Stimulated activated CD4-positive, alpha-beta T cell treated with anti-CD3 and anti-CD28 coated beads, Interleukin-1b, Interleukin-23, amount 100 ng/mL, for 24 hours (primary cell): ENCODE data around the gene MYO15B.

Source experiments
- DNase-seq, 4 experiments: peaks; one replicate each; pipeline ENCODE4 v3.0.0-alpha.2; 2020; ENCODE audit warnings: low read depth in 4 of 4, low spot score in 1 of 4

MYO15B gene

GRCh38 chr17:75662511-75662910 is 74.9 kb downstream of the MYO15B start:
- DNase-seq, result no peak

- no peak for DNase-seq
Measured at GRCh38 chr17:75664099-75664549, 76.5 kb downstream of the MYO15B start.

DNA sequence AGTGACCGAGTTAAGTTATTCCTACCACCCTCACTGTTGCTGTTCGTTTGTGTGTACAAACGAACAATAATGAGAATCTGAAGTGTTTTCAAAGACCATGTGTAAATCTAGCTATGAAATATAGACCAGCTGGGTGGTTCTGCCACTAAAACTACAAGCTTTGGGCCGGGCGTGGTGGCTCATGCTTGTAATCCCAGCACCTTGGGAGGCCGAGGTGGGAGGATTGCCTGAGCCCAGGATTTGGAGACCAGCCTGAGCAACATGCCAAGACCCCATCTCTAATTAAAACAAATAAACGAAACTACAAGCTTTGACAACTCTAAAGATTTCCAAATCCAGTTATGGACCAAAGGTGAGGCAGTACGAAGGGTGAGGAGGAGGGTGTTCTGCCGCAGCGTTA is 78.4 kb downstream of the MYO15B start:
- DNase-seq, result no peak

DNA sequence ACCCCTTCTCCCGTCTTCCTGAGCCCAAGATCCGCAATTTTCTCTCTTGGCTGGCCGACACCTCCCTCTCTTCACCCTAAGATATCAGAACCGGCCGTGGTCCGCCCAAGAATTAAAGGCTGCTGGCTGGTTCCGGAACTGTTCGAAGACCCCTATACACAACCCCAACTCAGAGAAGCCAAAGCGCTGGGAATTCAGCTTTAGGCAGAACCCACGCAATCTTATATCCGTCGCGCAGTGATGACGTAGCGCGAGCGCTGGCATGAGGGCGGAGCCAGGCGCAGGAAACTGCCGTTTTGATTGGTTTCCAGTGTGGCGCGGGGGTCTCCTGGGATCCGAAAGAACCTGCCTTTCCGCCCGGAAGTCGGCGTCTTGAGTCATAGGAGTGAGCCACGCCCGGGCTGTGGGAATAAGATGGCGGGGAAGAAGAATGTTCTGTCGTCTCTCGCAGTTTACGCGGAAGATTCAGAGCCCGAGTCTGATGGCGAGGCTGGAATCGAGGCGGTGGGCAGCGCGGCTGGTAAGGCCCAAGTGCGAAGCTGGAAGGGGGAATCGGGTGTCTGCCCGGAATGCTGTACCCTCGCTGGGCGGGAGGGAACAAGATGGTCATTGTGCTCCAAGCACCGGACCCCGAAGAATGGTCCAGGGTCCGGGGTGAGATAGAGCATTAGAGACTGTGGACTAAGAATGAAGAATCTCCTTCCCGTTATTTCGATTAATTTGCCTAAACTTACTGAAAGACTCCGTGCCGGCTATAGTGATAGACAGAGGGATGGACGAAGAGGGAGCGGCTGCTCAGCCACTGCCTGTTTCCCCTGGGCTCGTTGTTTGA is 79.6 kb downstream of the MYO15B start, which contains the start of the genes RECQL5 and SAP30BP:
TSS of gene RECQL5 (minus strand) at position 196 of the 832 bp plus-strand sequence. CDS start 597 bp downstream, outside the sequence.
TSS of gene SAP30BP (plus strand) at position 380 of the 832 bp plus-strand sequence. CDS start at position 415, 35 bp downstream.
- DNase-seq, result peak; percentile 94 to 99 (median 96)

- no peak for DNase-seq
Measured at GRCh38 chr17:75667825-75668224, 80.2 kb downstream of the MYO15B start.

DNA sequence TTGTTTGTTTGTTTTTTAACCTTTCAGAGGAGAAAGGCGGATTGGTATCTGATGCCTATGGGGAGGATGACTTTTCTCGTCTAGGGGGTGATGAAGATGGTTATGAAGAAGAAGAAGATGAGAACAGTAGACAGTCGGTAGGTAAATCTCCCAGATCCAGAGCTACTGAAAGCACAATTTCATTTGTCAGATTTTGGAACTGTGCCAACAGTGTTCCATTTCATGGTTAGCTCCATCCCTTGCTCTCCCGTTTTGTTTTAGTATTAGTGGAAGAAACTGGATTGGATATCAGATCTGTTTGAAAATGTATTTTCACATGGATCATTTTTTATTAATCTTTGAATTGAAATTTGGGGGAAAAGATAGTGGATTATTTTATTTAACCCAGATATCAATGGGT is 80.9 kb downstream of the MYO15B start:
- no peak for DNase-seq

- no peak for DNase-seq
Measured at GRCh38 chr17:75670868-75671267, 83.3 kb downstream of the MYO15B start.

DNA sequence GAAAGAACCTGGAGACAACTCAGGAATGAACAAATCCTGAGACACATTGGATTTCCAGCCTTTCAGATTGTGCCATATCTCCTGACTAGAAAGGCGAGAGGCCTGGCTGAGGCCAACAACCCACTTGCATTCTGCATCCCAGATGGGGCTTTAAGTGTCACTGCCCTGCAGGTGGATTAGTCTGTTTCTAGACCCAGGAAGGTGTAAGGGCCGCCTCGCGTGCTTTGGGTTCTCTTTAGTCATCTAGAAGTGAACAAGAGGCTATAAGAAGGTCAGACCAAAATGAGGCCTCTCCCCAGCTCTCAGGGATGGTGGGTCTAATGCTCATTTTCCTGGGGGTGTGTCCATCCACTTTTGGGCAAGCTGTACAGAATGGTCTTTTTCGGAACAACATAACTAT is 84.4 kb downstream of the MYO15B start:
- DNase-seq, result no peak

DNA sequence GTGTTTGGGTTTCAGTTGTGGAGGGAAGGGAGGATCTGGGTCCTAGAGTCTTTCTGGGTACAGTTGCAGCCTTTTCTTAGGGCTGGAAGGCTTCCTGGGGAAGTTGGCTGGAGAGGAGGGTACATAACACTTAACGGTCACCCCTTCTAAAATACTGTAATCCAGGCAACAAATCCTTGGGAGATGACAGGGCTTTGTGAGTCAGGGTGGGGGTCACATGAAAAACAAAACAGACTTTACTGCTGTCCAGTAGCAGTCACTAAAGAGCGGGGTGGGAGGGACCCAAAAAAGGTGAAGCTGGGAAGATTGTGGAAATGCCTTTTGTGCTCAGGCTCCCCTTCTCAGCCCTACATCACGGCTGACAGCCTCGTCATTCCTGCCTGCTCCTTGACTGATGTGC is 85.9 kb downstream of the MYO15B start:
- no peak for DNase-seq
